Cardiac fibroblast (primary cell): ENCODE results near the gene TSPAN3.
A peak's percentile ranks its signal among the peaks of the same experiment; 100 is the strongest.

Source experiments
- DNase-seq, 2 donors: peaks; one replicate each; pipeline versions ENCODE4 v3.0.0 to v3.0.0-alpha.2; 2010; ENCODE audit warnings: low read depth in 2 of 2
- H3K4me3 ChIP-seq, 2 donors: replicated peaks in 1 of 2; 1 replicate in 1 of 2; 2 replicates in 1 of 2; pipeline ENCODE4 v1.5.1; 2011; ENCODE audit warnings: low read depth in 2 of 2, low read length in 2 of 2, mild to moderate bottlenecking in 2 of 2, moderate library complexity in 1 of 2
- TF ChIP-seq, protein P1 (sequence below): IDR thresholded peaks from one replicate; pipeline ENCODE4 v1.5.1; 2011; ENCODE audit warnings: low read depth, mild to moderate bottlenecking, low read length, inconsistent platforms

TSPAN3 gene

DNA sequence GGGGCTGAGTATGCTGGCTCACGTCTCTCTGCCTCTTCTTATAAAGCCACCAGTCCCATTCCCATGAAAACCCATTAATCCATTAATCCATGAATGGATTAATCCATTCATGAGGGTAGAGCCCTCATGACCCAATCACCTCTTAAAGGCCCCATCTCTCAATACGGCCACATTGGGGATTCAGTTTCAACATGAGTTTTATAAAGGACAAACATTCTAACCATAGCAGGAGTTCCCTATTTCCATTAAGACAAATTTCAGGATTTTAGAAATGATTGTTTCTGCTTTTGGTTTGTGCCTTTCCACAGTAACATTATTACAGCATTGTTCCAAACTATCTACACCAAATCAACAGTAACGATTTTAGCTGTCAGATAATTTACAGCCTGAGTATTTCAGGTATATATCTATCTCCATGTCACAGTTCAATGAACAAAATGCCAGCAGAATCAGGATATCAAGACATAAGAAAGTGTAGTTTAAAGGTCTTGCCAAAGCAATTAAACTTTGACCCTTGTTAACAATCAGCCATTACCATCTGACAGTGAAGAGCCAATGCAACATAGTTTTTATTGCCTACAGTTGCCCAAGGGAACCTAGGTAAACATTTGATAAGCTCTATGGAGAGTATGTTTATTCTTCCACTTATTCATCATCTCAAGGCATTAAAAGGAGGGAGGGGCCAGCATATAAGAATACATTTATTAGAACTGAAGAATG, 3.8 kb downstream of the TSPAN3 start:
- DNase-seq = peak in 1 of 2 donors; percentile 34
- TF ChIP-seq, protein P1, sequence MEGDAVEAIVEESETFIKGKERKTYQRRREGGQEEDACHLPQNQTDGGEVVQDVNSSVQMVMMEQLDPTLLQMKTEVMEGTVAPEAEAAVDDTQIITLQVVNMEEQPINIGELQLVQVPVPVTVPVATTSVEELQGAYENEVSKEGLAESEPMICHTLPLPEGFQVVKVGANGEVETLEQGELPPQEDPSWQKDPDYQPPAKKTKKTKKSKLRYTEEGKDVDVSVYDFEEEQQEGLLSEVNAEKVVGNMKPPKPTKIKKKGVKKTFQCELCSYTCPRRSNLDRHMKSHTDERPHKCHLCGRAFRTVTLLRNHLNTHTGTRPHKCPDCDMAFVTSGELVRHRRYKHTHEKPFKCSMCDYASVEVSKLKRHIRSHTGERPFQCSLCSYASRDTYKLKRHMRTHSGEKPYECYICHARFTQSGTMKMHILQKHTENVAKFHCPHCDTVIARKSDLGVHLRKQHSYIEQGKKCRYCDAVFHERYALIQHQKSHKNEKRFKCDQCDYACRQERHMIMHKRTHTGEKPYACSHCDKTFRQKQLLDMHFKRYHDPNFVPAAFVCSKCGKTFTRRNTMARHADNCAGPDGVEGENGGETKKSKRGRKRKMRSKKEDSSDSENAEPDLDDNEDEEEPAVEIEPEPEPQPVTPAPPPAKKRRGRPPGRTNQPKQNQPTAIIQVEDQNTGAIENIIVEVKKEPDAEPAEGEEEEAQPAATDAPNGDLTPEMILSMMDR = no peak
- no peak overlapping the region for H3K4me3 ChIP-seq

DNA sequence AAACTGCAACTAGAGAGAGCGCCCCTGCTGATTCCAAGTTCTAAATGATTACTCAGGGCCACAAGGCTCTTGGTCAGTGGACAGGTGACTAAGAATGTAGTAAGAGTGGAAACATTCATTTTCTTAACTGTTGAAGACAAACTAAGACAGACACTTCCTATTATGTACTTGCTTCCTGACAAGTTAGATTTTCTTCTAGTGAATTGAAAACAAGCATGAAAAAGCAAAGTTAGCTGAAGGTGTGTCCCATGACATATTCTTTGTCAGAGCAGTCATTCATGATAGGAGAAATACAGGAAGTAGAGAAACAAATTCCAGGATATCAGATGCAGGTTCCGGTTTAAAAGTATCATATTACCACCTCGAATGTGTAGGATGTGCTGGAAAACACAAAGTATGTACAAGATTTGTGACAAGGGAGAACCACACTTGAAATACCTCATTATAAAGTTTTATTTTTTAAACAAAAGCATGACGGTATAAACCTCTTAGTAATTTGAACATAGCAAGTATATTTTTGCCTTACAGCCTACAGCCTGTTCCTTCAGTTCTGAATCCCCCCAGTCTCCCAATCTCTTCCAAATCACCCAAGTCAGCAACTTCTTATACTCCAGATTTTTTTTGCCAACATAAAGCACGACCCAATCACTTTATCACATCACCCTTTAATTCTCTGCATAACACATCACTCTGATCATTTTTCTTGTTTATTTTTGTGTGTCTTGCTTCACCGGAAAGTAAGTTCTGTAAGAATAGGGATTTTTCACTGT, 6.2 kb downstream of the TSPAN3 start:
- H3K4me3 ChIP-seq = no peak overlapping the region
- peak; percentile 25 to 78 for DNase-seq
- TF ChIP-seq, protein P1 = no peak

DNA sequence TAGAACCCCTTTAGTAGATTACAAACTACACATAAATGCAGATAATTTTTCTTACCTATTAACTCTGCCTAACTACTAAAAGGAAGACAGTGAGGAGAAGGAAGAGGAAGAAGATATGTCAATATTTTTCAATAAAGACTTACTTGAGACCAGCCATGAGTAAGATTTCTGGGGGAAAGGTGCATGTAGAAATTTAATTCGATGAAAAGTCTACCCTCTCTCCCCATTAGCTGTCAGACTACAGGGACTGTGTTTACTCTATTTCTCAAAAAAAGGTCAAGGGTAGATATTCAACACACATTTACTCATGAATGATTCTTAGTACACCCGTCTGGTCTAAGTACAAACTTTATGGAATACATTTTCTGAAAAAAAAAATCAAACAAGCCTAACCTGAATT, 6.8 kb downstream of the TSPAN3 start:
- DNase-seq = no peak
- TF ChIP-seq, protein P1 = no peak
- no peak overlapping the region for H3K4me3 ChIP-seq

DNA sequence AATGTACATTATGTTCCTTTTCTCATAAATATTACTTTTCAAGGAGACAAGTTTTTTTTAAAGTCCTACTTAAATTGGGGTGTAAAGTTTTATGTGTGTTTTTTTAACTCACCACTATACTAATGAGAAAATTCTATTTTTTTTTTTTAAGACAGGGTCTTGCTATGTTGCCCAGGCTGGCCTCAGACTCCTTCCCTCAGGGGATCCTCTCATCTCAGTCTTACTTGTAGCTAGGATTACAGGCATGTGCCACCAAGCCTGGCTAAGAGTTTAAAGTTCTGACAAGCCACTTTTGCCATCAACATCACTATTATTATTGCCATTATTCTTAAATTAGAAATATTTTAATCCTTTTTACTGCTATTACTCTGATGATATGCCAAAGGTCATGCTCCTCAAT, 7.7 kb downstream of the TSPAN3 start:
- DNase-seq = no peak
- TF ChIP-seq, protein P1 = no peak
- H3K4me3 ChIP-seq = no peak overlapping the region

DNA sequence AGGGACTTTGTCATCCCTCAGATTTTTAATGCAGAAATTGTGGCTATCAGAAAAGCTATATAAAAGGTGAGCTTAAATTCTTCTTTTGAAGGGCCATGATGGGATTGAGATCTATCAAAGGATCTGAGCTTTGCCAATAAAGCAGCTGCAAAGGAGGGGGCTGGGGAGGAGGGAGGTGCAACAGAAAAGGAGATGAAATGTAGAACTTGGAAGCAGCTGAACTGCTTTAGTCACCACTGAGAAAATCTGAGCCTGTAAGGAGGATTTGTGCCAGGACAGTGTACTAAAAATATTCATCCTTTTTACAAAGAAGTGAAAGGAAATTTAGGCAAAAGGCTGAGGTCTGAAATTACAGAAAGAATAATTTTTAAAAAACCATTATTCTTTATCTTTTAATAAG, 10.4 kb downstream of the TSPAN3 start:
- H3K4me3 ChIP-seq = no peak overlapping the region
- peak; percentile 63 for DNase-seq
- TF ChIP-seq, protein P1 = no peak

DNA sequence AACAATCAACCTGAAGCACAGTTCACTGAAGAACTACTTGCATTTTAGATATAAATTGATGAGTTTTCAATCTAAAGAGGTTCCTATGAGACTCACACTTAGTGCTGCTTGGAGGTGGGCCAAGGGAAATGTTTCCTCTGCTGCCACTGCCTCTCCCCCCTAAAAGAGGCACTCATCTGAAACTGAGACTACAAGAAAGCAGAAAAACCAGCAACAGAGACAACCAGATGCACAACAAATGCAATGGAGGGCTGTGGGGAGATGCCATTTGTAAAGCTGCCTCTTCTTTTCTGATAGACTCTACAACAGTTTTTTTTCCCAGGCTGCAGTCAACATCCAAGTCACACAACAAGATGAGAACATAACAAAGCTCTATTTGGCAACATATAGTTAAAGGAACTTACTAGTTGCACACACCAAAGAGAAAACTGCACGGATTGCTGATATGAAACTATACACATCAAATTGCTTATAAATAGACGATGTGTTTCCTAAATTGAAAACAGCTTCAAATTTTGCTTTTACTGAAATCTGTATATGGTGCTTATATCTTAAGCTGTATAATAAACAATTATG, 11.0 kb downstream of the TSPAN3 start:
- TF ChIP-seq, protein P1 = no peak
- H3K4me3 ChIP-seq = no peak overlapping the region
- peak; percentile 31 to 54 for DNase-seq
